Urinary bladder (tissue), 4 donors: ENCODE results near the gene TMEM233. TPM values are rescaled to one million over a fixed set of nuclear protein-coding genes. Genes with fewer than 3 reads are reported as not detected.
"Not testable (repeated sequence)": the region's sequence is repeated elsewhere in the genome, so short reads cannot be mapped to it uniquely, and the experiment has no call there.

Source experiments
- DNase-seq: peaks from one replicate; pipeline ENCODE4 v3.0.0-alpha.2; 2015; ENCODE audit errors: extremely low spot score
- H3K27ac ChIP-seq: one replicate; pipeline ENCODE4 v1.5.1; 2013; ENCODE audit warnings: low read depth, mild to moderate bottlenecking, moderate library complexity
- H3K36me3 ChIP-seq: one replicate; pipeline ENCODE4 v1.6.1; 2013; ENCODE audit warnings: mild to moderate bottlenecking, moderate library complexity; ENCODE audit not compliant: insufficient read depth
- H3K4me1 ChIP-seq: one replicate; pipeline ENCODE4 v1.6.1; 2013; ENCODE audit warnings: mild to moderate bottlenecking, moderate library complexity; ENCODE audit not compliant: insufficient read depth
- H3K4me3 ChIP-seq: one replicate; pipeline ENCODE4 v1.5.1; 2013; ENCODE audit warnings: low read depth, low read length
- WGBS: extraction: QIAGEN DNeasy Blood & Tissue Kit; methylation state at CpG from one replicate; pipeline ENCODE4 v1.1.7; 2013; 5-methylcytosine and 5-hydroxymethylcytosine counted together
- polyA plus RNA-seq: library from polyadenylated mRNA; stranded (reverse); fragments of 200-250 nt; gene quantifications from one replicate; pipeline ENCODE4 v1.2.3, GENCODE V29; 2013
- total RNA-seq: library from RNA; depleted of rRNA; stranded (reverse); fragments of >200 nt; gene quantifications from one replicate; pipeline ENCODE4 v1.2.3, GENCODE V29; 2014
- donor health status: healthy with polysubstance abuse.
- donor health status: healthy.

TMEM233 gene
- total and polyA plus RNA-seq, 2 donors: 0.61 to 1.4 TPM

DNA sequence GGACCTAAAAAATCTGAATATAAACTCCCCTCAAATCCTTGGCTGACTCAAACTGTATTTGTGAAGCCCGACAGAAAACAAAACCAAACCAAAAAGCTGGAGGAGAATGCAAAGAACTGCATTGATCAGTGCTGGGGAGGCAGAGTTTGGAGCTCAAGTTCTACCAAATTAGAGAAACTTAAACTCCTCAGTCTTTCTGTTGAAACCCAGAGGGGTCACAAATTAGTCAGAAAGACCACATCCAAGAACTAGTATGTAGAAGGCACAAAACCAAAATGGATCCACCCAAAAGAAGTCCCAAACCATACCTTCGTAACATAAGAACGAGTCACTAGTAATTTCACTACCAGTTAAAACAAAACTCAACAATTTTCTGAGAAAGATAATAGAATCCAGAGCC is 59.1 kb downstream of the TMEM233 start:
- DNase-seq: no peak
- no peak overlapping the region for H3K27ac ChIP-seq
- no peaks in the 10 kb centered on the region for H3K4me1 ChIP-seq
- no peaks in the 10 kb centered on the region for H3K36me3 ChIP-seq
- 64% methylated on average over 3 of the region's 3 CpGs for WGBS
- H3K4me3 ChIP-seq: no peak overlapping the region

DNA sequence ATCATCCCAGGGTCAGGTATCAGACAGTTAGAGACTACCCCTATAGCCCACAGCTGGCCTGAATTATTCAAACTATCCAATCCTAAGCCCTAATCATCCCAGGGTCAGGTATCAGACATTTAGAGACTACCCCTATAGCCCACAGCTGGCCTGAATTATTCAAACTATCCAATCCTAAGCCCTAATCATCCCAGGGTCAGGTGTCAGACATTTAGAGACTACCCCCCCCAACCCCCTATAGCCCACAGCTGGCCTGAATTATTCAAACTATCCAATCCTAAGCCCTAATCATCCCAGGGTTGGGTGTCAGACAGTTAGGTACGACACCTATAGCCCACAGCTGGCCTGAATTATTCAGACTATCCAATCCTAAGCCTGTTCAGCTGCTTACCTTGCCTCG is 63.4 kb downstream of the TMEM233 start:
- H3K27ac ChIP-seq, H3K4me1 ChIP-seq, H3K4me3 ChIP-seq, H3K36me3 ChIP-seq, DNase-seq: not testable (repeated sequence)
- WGBS: 56% methylated on average over 2 of the region's 2 CpGs

DNA sequence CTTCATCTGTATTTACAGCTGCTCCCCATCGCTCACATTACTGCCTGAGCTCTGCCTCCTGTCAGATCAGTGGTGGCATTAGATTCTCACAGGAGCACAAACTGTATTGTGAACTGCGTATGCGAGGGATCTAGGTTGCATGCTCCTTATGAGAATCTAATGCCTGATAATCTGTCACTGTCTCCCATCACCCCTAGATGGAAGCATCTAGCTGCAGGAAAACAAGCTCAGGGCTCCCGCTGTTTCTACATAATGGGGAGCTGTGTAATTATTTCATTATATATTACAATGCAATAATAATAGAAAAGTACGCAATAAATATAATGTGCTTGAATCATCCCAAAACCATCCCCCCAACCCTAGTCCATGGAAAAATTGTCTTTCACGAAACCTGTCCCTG is 64.6 kb downstream of the TMEM233 start:
- not testable (repeated sequence) for H3K27ac ChIP-seq, H3K4me1 ChIP-seq, DNase-seq, H3K36me3 ChIP-seq, H3K4me3 ChIP-seq
- 91% methylated on average over 6 of the region's 6 CpGs for WGBS

DNA sequence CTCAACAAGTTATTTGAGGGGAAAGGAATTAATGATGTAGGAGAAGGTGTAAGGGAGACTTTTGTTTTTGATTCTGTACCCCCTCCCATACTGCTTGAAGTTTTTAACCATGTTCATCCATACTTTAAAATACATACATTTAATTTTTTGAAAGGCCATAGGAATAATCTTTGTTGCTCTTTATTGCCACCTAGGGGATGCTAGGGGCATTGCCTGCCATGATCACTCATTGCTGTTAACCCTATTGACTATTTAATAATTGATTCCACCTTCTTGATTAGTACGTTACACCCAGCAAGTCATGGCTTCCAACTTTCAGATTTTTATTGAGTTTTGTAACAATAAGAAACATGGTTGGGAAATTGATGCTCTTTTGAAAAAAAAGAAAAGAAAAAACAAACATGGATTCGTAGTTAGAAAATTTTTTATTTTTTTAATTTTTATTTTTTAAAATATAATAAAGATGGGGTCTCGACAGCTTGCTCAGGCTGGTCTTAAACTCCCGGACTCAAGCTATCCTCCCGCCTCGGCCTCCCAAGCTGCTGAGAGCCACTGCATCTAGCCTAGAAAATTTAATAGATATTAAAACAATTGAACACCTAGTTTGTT is 65.8 kb downstream of the TMEM233 start:
- Histone ChIP-seq H3K27ac (no peak overlapping the region), H3K4me1 (no peaks in the 10 kb centered on the region), H3K36me3 (no peaks in the 10 kb centered on the region), H3K4me3 (no peak overlapping the region)
- DNase-seq: no peak
- WGBS: 36% methylated on average over 6 of the region's 6 CpGs

DNA sequence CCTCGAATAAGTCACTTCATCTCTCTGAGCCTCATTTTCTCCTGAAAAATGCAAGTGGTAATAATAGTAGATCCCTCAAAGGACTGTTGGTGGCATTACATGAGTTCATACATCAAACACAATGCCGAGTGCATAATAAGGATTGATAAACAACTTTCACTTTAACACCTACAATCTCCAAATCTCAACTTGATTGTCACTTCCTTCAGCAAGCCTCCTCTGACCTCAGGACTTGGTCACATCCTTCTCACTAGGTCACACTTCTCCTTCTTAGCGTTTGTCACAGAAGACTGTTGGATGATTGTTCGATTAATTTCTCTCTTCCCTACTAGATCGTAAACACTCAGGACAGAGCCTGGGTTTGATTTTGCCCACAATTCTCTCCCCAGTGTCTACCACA is 66.5 kb downstream of the TMEM233 start:
- no peak overlapping the region for H3K4me3 ChIP-seq
- H3K36me3 ChIP-seq: no peaks in the 10 kb centered on the region
- no peaks in the 10 kb centered on the region for H3K4me1 ChIP-seq
- no peak for DNase-seq
- no peak overlapping the region for H3K27ac ChIP-seq
- WGBS: 75% methylated on average over 5 of the region's 5 CpGs

DNA sequence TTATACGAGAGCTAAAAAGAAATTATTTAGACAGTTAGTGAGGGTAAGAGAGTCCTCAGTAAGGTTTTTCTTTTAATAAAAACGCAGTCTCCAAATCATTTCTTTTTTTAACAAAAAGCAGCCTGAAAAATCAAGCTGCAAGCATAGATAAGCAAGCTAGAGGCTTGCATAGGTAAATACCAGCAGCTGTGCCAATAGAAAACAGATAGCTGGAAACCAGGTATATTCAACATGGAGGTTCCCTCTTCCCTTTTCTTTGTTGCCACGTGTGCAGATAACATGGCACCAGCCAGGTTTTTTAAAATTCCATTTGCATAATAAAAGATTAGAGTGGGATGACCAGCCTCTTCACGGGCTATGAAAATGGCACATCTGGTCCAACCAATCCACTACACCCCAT is 68.3 kb downstream of the TMEM233 start:
- no peak for DNase-seq
- 65% methylated on average over 4 of the region's 4 CpGs for WGBS

DNA sequence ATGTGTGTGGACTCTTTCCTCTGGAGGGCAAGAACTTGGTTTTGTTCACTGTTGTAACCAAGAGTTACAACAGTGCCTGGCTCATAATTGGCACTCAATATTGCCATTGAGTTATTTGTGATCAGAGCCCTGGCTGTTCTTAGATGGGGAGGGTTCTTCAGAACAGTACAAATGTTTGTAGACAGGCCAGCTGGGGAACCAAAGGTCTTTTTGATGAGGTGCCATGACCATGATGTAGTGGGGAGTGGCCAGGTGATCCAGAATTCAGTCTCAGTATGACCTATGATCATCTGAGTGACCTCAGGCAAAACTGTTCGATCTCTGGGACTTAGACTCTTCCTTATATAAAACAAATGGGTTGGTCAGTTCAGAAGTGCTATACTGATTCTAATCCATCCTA is 71.1 kb downstream of the TMEM233 start:
- Histone ChIP-seq H3K4me1 (no peaks in the 10 kb centered on the region), H3K4me3 (no peak overlapping the region), H3K36me3 (no peaks in the 10 kb centered on the region), H3K27ac (no peak overlapping the region)
- no peak for DNase-seq
- WGBS: 77% methylated on average over 1 of the region's 1 CpG

More for the DNA sequence above, 68.3 kb downstream of the TMEM233 start:
- H3K4me3 ChIP-seq: no peak overlapping the region
- H3K36me3 ChIP-seq: no peaks in the 10 kb centered on the region
- H3K27ac ChIP-seq: no peak overlapping the region
- no peaks in the 10 kb centered on the region for H3K4me1 ChIP-seq

DNA sequence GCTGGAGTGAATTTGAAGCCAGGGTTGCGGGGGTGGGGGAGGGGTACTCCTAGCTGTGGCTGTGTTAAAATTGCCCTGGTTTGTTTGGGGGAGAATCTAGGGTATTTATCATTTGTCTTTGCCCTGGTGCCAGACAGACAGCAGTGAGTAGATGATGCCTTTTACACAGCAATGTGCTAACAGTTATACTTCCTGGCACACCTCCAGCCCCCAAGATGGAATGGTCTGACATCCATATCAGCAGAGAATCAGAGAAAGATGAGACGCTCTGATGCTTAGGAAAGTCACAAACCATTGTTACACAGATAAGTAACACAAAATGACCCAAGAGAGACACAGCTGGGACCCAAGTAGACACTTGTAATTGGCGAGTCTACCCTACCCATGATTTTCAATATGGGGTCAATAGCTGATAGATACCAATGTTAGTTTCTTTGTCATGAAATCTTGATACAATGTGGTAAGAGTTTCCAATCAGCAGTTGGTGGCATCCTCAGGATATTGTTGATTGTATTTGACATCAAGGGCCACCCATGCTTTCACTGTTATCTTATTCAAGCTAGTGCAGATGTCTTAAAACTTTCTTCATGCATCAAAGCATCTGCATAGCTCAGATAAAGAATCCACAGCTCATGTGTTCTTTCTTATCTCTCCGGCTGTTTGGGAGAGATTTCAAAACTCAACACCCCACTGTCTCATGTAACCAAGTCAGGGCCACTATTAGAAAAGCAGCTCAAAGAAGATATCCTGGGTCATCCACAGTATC is 71.8 kb downstream of the TMEM233 start:
- Histone ChIP-seq H3K36me3 (no peaks in the 10 kb centered on the region), H3K27ac (no peak overlapping the region), H3K4me1 (no peaks in the 10 kb centered on the region), H3K4me3 (no peak overlapping the region)
- 66% methylated on average over 4 of the region's 4 CpGs for WGBS
- DNase-seq: no peak

DNA sequence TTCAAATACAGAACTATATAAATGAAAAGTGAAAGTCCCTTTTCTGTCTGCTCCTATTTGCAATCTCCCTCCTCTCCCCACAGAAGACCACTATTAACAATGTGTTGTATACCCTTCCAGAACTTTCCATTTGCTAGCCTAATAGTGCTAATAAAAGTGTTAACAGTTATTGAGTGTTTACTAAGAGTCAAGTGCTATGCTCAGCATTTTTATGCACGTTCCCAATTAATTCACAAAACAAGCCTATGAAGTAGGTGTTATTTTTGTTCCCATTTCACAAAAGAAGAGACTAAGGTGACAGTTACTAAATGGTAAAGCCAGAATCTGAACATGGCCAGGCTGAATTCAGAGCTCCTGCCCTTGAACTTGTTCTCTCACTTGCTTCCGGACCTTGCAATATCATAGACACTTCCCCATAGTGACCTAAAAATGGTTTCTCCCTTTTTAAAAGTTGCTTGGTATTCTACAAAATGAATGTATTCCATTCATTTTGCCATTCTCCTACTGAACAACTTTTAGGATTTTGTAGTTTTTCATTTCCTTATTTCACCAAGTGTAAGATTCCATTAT is 72.7 kb downstream of the TMEM233 start:
- DNase-seq: no peak
- H3K27ac ChIP-seq: no peak overlapping the region
- no peaks in the 10 kb centered on the region for H3K36me3 ChIP-seq
- WGBS: 73% methylated on average over 2 of the region's 2 CpGs
- H3K4me1 ChIP-seq: no peaks in the 10 kb centered on the region
- no peak overlapping the region for H3K4me3 ChIP-seq

DNA sequence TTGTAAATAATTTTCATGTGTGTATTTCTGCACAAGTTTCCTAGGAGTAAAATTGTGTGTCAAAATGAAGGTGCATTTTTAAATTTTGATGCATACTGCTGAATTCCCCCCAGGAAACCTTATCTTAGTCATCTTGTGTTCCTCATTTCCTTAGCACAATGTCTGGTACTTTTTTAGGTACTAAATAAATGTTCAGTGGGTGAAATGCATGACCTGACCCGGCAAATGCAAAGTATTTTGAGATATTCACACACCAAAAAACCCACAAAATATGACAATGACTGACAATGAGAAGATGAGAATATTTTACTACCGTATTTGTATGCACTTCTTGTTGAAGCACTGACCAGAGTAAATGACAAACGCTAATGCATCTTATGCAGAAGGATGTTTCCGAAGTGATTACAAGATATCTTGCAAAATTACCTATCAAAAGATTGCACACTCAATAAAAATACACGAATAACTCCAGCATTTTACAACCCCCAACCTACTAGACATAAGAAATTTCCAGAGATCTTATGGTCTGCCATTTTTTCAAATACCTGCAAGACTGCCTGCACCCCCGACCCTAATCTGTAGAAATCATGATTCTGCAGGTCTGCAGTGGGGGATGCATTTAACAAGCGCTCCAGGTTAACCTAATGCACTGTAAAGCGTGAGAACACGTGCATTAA is 73.5 kb downstream of the TMEM233 start:
- H3K27ac ChIP-seq: no peak overlapping the region
- no peaks in the 10 kb centered on the region for H3K36me3 ChIP-seq
- 17% methylated on average over 9 of the region's 9 CpGs for WGBS
- H3K4me3 ChIP-seq: peak overlapping the region; percentile 68
- no peaks in the 10 kb centered on the region for H3K4me1 ChIP-seq
- DNase-seq: no peak

DNA sequence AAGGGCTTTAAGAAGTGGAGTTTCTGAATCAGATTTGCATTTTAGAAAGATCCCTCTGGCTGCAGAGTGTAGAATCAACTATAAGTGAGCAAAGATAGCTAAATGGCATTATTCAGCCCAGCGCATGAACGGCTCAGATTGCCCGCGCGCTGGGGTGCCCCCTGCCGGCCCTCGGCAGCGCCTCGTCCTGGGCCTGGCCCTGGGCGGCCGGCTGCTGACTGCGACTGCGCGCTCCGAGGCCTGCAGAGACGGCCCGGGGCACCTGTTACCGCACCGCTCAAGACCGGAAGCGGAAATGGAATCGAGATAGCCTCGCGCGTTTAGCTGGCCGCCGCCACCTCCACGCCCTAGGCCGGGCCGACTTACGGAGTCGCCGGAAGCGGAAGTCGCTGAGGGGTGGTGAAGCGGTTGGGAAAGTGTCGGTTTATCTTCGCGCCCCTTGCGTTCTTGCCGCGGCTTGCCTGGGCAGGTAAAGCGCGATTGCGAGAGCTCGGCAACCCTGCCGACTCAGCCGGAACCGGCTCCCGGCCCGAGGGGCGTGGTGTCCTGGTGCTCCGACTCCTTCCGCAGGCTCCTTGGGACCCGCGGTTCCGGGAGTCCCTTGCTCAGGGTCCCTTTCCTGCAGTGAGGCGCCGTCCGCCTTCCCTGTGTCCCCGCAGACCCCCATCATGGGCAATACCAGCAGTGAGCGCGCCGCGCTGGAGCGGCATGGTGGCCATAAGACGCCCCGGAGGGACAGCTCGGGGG is 74.2 kb downstream of the TMEM233 start, which contains the start of gene PRKAB1:
PRKAB1 (plus strand) TSS at position 557 of the 747 bp plus-strand sequence; CDS start at position 669, 112 bp downstream.
- H3K4me1 ChIP-seq: no peaks in the 10 kb centered on the region
- WGBS: under 1% methylated on average over 69 of the region's 69 CpGs
- peak within 1 kb of the TSS; percentile 68 for H3K4me3 ChIP-seq

DNA sequence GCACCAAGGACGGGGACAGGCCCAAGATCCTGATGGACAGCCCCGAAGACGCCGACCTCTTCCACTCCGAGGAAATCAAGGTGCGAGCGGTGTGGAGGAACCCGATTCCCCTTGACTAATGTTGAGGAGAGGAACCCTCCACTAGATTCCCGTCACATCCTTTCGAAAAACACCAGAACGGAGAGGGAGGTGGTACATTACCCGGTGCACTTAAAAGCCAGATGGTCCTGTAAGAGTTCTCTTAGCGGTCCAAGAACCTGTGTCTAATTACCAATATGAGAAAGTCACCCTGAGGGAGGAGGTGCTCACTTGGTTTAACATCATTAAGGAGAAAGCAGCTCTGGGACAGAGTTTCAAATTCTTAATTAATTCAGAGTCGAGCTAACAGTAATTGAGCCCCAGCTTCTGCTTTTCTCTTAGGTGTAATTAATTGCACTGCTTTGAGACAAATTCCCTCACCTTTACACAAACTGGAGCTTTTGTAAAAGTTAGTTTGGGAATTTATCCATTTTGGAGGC is 74.8 kb downstream of the TMEM233 start:
- H3K4me3 ChIP-seq: peak overlapping the region; percentile 68
- peak overlapping the region; percentile 90 for H3K27ac ChIP-seq
- no peaks in the 10 kb centered on the region for H3K36me3 ChIP-seq
- no peak for DNase-seq
- 5% methylated on average over 14 of the region's 14 CpGs for WGBS
- H3K4me1 ChIP-seq: no peaks in the 10 kb centered on the region

More for the DNA sequence above, 74.2 kb downstream of the TMEM233 start, which contains the start of gene PRKAB1:
- Histone ChIP-seq H3K27ac (peak within 1 kb of the TSS; percentile 90), H3K36me3 (no peaks in the 10 kb centered on the region)
- peak; percentile 91 for DNase-seq
